Stimulated activated CD4-positive, alpha-beta T cell treated with anti-CD3 and anti-CD28 coated beads, Interleukin-4, amount 100 ng/mL, for 48 hours (primary cell): ENCODE results near the gene FAM120A.

Experiments
- DNase-seq, 2 donors: peaks; one replicate each; pipeline ENCODE4 v3.0.0-alpha.2; 2020; ENCODE audit warnings: low read depth in 2 of 2

The FAM120A gene

DNA sequence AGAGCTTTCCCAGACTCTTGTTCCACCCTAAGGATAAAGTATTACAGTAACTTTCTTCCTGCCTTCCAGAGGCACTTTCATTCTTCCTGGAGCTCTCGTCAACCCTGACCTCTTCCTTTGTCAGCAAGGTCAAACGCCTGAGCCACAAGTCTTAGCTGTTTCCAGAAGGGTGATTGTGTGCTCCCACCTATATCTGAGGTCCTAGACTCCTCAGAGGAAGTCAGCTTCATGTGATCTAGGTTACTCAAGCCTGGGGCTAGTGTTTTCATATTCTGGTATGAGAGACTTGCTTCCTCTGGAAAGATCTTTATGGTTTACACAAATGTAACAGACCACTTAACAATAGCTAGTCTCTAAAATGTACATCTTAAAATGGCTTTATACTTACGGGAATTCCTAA is 5.4 kb upstream of the FAM120A start:
- no peak for DNase-seq

DNA sequence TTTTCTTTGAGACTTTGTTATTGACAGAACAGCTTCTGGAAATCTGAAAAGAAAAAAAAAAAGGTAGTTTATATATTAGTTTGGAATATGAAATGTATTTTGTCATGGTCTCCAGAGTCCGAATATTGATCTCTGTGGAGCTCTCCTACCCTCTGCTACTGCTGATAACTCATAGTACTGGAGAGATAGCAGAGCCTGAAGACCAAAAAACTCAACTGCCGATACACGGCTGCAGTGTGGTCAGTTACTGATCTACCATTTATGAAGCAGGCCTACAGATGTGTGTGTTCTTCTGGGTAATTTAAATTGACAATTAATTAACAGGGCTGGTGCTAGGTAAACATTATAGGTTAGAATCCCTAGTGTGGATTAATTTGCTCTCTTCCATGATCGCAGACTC is 3.8 kb upstream of the FAM120A start:
- no peak for DNase-seq

GRCh38 chr9:93451849-93452709 is 594 bp downstream of the FAM120A start:
- peak; percentile 21 to 43 for DNase-seq

GRCh38 chr9:93452710-93453046 is 1.2 kb downstream of the FAM120A start:
- no peak for DNase-seq

- peak; percentile 70 to 85 for DNase-seq
These were observed 1.8 kb downstream of the FAM120A start, which contains the start of gene FAM120AOS for GRCh38 chr9:93453047-93453914. Gene FAM120AOS (minus strand): TSS chr9:93453581. CDS start chr9:93452709, 872 bp downstream.

GRCh38 chr9:93456022-93456421 is 4.5 kb downstream of the FAM120A start:
- DNase-seq, result no peak

DNA sequence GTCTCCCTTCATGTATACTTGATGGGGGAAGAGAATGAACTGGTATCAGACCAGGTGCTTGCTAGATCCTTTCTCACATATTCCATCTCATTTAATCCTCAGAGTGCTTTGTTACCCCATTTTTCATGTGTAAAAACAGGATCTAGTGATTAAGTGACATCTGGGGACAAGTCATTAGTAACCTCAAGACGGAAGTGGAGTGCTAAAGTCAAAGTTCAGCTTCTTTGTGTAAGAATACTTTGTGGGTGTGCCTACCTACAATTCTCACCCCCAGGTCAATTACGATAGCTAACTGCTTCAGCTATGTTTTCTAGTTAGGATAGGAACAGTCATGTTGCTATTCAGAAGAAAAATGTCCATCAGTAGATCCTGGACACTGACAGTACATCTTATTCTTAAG is 5.0 kb downstream of the FAM120A start:
- DNase-seq, result no peak

DNA sequence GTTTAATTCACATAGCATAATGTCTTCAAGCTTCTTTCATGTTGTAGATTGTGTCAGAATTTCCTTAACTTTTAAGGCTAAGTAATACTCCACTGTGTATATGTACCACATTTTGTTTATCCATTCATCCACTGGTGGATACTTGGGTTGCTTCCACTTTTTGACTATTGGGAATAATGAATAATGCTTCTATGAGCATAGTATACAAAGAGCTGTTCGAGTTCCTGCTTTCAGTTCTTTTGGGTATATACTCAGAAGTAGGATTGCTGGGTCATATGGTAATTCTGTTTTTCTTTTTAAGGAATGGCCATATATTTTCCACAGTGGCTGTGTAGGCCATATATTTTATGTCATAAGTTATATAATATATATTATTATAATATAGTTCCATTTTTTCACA is 5.5 kb downstream of the FAM120A start:
- DNase-seq, result no peak

DNA sequence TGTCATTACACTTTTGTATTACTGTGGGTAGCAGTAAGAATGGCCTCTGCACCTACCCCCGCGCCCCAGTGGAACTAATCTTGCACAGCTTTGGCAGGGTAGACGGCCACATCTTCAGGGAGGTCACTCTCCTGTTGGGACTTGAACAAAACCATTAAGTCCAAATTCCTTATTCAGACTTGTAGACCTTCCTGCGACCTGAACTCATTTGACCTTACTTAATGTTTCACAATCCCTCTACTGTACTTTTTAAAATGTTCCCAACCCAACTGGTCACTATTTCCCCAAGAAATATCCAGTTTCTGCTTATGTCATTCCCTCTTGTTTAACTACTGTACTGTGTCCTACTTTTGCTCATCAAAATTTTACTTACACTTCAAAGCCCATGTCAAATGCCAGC is 7.2 kb downstream of the FAM120A start:
- DNase-seq, result no peak

GRCh38 chr9:93459432-93459847 is 8.0 kb downstream of the FAM120A start:
- DNase-seq, result no peak

DNA sequence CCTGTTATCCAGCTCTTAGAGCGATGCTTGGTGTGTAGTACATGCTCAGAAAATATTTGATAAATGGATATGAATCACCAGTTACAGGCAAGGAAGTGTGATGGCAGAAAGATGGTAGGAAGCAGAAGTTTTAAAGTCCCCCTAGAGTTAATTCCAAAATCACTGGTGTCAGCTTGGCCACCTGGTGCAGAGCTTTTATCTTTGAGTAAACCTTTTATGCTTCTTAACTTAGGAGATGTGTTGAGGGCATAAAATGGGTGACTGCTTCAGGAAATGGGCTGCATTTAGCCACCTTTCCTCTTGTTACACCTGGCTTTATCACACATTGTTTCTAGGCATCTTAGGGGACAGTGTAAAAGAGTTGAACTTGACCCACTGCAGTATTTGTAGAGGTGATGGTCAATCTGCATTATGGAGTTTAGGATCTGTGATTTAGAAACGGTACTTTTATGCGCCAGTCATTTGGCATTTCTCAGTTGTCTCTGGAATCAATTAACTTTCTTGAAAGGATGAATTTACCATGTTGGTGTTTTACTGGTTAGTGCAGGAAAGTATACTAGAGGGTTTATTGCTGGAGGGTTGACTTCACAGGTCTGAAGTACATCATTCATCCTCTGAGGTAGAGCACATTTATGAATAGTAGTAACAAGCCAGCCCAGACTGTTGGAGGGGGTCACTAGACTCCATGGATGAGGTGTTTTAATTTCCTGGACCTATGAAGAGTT is 9.4 kb downstream of the FAM120A start:
- no peak for DNase-seq

GRCh38 chr9:93461414-93461743 is 9.9 kb downstream of the FAM120A start:
- DNase-seq, result no peak

DNA sequence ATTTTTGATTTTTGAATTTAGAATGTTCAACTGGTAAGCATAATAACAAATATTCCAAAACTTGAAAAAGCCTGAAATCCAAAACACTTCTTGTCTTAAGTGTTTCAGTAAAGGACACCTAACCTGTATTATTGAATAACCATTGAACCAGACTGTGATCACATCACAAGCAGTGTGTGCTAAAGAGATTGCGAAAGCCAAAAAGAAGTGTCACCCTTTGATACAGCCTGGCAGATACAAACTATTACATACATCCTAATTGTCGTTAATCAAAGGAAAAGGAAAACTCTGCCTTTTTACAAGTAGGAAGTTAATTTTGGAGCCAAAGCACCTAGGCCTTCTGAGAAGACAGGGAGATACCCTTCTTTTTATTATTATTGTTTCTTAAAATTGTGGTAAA is 10.3 kb downstream of the FAM120A start:
- DNase-seq, result no peak

DNA sequence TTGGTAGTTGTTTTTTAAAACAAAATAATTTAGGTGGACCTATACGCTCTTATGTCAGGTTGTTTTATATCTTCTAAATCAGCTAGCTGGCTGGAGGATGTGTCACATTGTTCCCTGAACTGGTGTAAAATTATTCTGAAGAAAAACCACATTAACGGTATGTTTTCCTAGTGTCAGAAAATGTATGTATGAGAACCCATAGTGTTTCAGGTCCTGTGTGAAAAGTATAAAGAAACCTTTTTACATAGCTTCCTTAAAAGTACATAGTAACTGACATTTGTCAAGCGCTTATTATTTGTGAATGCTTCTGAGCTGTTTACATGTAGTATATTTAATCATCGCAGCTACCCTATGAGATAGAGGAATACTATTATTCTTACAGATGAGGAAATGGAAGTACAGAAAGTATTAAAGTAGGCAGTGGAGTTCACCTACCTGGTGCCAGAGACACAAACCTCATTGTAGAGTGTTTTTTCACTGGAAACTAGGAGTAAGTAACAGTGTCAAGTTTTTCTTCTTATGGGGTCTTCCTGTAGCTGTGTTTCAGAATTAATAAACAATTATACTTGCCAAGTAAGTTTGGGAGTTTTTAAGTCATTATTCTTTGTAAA is 12.3 kb downstream of the FAM120A start:
- no peak for DNase-seq

GRCh38 chr9:93464395-93464794 is 12.9 kb downstream of the FAM120A start:
- DNase-seq, result no peak

GRCh38 chr9:93464876-93465275 is 13.4 kb downstream of the FAM120A start:
- DNase-seq, result no peak

DNA sequence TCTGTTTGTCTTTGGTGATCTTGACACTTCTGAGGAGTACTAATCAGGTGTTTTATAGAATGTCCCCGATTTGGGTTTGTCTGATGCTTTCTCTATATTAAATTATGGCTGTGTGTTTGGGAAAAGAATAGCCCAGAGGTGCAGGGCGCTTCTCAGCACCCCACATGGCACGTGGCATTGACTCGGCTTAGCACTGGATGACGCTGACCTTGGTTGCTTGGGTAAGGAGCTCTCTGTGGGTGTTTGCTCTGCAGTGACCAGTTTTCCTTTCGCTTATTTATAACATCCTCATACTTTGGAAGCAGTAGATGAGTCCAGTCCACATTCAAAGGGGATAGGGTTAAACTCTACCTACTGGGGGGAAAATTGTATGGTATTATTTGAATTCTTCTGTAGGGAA is 14.4 kb downstream of the FAM120A start:
- no peak for DNase-seq

DNA sequence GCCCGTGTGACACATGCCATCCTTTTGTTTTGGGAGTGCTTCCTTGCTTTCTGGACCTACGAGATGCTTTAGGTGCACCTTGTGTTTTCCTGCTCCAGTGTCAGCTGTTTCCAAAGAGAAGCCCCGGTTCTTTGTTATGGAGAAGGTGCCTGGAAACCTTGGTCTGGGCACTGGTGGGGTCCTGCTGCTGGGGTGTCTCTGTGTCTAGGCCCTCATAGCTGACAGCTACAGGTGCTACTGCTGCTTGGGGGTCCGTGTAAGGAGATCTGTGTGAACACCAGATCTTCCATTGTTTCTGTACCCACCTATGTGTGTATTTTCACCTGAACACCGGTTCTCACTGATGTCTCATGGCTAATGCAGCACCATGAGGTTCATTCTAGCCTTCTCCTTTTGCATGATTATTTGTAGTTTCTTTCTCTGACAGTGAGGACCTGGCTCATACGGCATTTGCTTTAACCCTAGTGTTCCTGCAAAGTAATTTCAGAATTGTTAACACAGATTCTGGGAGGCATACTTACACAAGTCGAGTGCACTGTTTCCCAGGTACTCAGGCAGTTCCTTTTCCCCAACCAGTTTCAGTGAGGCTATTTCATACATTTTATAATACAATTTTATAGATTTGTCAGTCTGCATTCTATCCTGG is 15.1 kb downstream of the FAM120A start:
- DNase-seq, result no peak

GRCh38 chr9:93467062-93467416 is 15.6 kb downstream of the FAM120A start:
- DNase-seq, result no peak

- DNase-seq, result no peak
These were observed 16.0 kb downstream of the FAM120A start for GRCh38 chr9:93467462-93467861.

DNA sequence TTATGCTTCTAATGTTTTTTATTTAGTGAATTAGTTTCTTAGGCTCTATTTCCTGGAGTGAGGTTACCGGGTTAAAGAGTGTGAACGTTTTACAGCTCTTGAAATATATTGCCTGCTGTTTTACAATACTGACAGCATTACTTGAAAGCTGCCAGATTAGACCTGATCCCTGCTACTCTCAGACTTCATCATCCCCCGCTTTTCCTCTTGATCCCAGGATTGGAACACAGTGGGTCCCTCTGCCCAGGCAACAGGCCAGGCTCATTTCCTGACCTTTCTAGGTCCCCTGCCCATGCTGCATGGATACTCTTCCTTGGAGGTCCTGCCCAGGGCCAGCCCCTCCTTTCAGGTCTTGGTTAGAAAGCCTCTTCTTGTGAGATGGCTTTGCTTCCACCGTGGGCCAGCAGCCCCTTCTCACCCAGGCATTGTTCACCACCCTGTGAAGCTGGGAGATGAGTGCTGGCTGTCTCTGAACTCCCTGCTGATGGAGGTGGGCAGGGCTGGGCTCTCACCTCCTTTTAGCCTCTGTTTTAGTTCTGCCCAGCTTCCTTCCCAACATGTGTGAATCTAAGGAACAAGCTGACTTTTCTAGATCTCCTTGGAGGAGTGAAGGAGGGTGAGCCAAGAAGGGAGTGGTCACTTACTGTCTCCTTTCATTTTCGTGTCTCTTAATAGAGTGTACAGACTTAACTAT is 17.4 kb downstream of the FAM120A start:
- DNase-seq, result no peak
